ENCODE data around the gene ARHGAP6. TPM values are rescaled to one million over a fixed set of nuclear protein-coding genes. Genes with fewer than 3 reads are reported as not detected.

ARHGAP6 gene
- total RNA-seq, 1 experiment from 2014 or later = 0.07 TPM

DNA sequence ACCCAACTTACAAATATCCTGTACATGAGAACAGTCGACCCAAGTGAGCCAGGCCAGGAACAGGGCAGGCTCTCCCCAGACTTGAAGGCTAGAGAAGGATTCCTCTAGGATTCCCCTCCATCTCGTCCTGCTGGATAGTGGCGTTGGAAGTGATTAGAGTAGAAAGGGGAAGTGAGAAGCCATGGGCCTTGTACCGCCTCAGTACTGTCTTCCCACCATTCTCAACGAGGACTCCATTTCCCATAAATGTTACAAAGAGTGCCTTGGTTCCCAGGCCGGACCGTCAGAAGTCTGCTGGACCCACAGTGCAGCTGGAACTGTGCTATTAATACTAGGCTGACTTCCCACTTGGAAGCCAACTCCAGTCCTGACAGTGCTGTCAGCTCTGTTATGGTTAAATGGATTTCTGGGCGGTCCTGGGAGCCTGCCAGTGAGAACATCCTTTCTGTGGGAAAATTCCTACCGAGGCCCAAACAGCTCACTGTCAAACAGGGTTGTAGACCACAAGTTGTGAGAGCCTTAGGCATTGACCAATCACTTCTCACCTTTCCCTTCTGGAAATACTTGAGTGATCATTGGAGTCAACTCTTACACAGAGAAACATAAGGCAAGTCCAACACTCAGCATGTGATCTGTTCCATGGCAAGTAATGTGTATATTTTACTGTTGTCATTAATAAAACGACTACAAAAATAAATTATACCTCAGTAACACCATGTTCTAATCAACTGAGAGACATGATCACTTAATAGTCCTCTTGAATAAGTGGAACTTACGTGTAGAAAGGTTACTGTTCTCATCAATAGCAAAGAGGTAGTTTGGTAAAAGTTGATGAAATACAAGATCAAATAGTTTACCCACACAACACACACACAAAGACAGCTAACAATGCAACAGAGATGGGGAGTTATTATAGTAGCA, 314.1 kb downstream of the ARHGAP6 start:
- DNase-seq = no peak
- no peak overlapping the region for H3T11ph ChIP-seq (ENCODE audit: low read length)
- WGBS (ENCODE audit: extremely low coverage, insufficient read length, low lambda C conversion rate) = no CpG with 5 or more reads among the region's 11 CpGs

More for the DNA sequence above, 314.1 kb downstream of the ARHGAP6 start:
- TF ChIP-seq, protein P1, sequence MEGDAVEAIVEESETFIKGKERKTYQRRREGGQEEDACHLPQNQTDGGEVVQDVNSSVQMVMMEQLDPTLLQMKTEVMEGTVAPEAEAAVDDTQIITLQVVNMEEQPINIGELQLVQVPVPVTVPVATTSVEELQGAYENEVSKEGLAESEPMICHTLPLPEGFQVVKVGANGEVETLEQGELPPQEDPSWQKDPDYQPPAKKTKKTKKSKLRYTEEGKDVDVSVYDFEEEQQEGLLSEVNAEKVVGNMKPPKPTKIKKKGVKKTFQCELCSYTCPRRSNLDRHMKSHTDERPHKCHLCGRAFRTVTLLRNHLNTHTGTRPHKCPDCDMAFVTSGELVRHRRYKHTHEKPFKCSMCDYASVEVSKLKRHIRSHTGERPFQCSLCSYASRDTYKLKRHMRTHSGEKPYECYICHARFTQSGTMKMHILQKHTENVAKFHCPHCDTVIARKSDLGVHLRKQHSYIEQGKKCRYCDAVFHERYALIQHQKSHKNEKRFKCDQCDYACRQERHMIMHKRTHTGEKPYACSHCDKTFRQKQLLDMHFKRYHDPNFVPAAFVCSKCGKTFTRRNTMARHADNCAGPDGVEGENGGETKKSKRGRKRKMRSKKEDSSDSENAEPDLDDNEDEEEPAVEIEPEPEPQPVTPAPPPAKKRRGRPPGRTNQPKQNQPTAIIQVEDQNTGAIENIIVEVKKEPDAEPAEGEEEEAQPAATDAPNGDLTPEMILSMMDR (conservative IDR thresholded peaks at IDR 0.05) = no peak
- Histone ChIP-seq H4K8ac (replicated peaks; ENCODE audit: insufficient read length, low read depth, low read length) (no peak overlapping the region), H3K14ac (ENCODE audit: insufficient read depth, low read length) (no peak overlapping the region), H2BK12ac (ENCODE audit: insufficient read length, low read depth, low read length) (no peak overlapping the region), H3K4me2 (ENCODE audit: insufficient read depth, insufficient read length, low read length) (no peak overlapping the region), H3K4ac (ENCODE audit: low read depth, low read length) (no peak overlapping the region), H2BK5ac (ENCODE audit: insufficient read length, low read length) (no peak overlapping the region), H4K5ac (ENCODE audit: insufficient read length, low read depth, low read length) (no peak overlapping the region), H2BK15ac (ENCODE audit: low read depth, low read length) (no peak overlapping the region), H2AFZ (ENCODE audit: low read length) (no peak overlapping the region), H3K79me2 (ENCODE audit: insufficient read depth, low read length) (no peaks in the 10 kb centered on the region), H3K9ac (ENCODE audit: extremely low read depth, insufficient read length, low read length) (no peak overlapping the region), H3K18ac (ENCODE audit: insufficient read length, low read depth, low read length) (no peak overlapping the region), H2BK20ac (ENCODE audit: low read depth, low read length, poor library complexity, severe bottlenecking) (no peak overlapping the region), H3K4me1 (ENCODE audit: insufficient read depth, low read length) (no peaks in the 10 kb centered on the region), H3K23ac (ENCODE audit: insufficient read length, low read depth, low read length) (no peak overlapping the region), H3K79me1 (ENCODE audit: insufficient read depth, low read depth, low read length, poor library complexity, severe bottlenecking) (no peaks in the 10 kb centered on the region), H3K23me2 (ENCODE audit: insufficient read length, low read depth, low read length, poor library complexity, severe bottlenecking) (no peaks in the 10 kb centered on the region), H3K27ac (ENCODE audit: insufficient read length, low read depth, low read length) (no peak overlapping the region), H2BK120ac (ENCODE audit: low read depth, low read length, poor library complexity, severe bottlenecking) (no peak overlapping the region), H2AK5ac (ENCODE audit: insufficient read length, low read length) (no peak overlapping the region), H3K9me3 (ENCODE audit: control insufficient read depth, low read depth, low read length) (no peaks in the 10 kb centered on the region), H3K27me3 (ENCODE audit: insufficient read depth, low read length) (no peaks in the 10 kb centered on the region), H3K56ac (ENCODE audit: insufficient read length, low read depth, low read length) (no peak overlapping the region), H4K20me1 (ENCODE audit: control insufficient read depth, insufficient read depth, insufficient read length) (no peaks in the 10 kb centered on the region), H4K91ac (ENCODE audit: insufficient read length, low read depth, low read length) (no peak overlapping the region)
- H3K9me3 Mint-ChIP-seq = peaks cover 27 to 40% of the 10 kb centered on the region in 2 experiments
- no peak overlapping the region for H3K4me3 Mint-ChIP-seq
- H3K27ac Mint-ChIP-seq = no peak overlapping the region
- no peaks in the 10 kb centered on the region for H3K4me1 Mint-ChIP-seq
- H3K36me3 Mint-ChIP-seq (ENCODE audit: insufficient read depth in 1 of 3, low read depth in 3 of 3) = no peaks in the 10 kb centered on the region; a peak in 2 of 7 replicates
- peaks cover 3% of the 10 kb centered on the region; the same call in 1 of the 2 replicates for H3K27me3 Mint-ChIP-seq (ENCODE audit: low read depth)

Measured in H9 (cell line).